ENCODE measurements around the gene GRPEL1.

- no peak for TF ChIP-seq HNF4A (conservative IDR thresholded peaks at IDR 0.05)
- no peak for TF ChIP-seq JUND (IDR thresholded peaks at IDR 0.05)
- no peak for TF ChIP-seq ZBTB33 (IDR thresholded peaks at IDR 0.05)
- TF ChIP-seq MAX (IDR thresholded peaks at IDR 0.05), result no peak
Observed at GRCh38 chr4:7076696-7077082, 8.8 kb upstream of the GRPEL1 start.
